OCI-LY7 (cell line): ENCODE results near the gene ZNF277. TPM values are rescaled to one million over a fixed set of nuclear protein-coding genes. Genes with fewer than 3 reads are reported as not detected.

Source experiments
- BruUV-seq: library from RNA; stranded (reverse); fragments of 400-500 nt; replicated peaks from 2 replicates; lab custom pipeline; 2021; lab: Mats Ljungman, UMichigan
- CTCF ChIA-PET: fragments of 300-600 bp; sonication (Branson Sonifier 250); formaldehyde crosslinking; loops from one replicate; lab custom pipeline; 2022; ENCODE audit warnings: antibody characterized with exemption; ENCODE audit not compliant: unreplicated experiment; lab: Charles Lee
- POLR2A ChIA-PET: fragments of 300-600 bp; sonication (Branson Sonifier 250); formaldehyde crosslinking; loops from one replicate; lab custom pipeline; 2022; ENCODE audit warnings: antibody characterized with exemption; lab: Charles Lee
- DNase-seq: peaks from one replicate; pipeline ENCODE4 v3.0.0-alpha.2; 2015; ENCODE audit warnings: low spot score
- H2AFZ ChIP-seq: fragments of 200-600 bp; sonication (generic), shearing (Covaris generic); 2 replicates; pipeline ENCODE4 v1.6.1; 2014; ENCODE audit warnings: mild to moderate bottlenecking, antibody characterized with exemption, low read length, moderate library complexity
- H3K27ac ChIP-seq: fragments of 200-600 bp; sonication (generic); 2 replicates; pipeline ENCODE4 v1.5.1; 2014; ENCODE audit warnings: mixed run types, low read depth, mild to moderate bottlenecking, moderate library complexity, low read length, inconsistent platforms; ENCODE audit not compliant: poor library complexity, severe bottlenecking
- H3K36me3 ChIP-seq: fragments of 200-600 bp; sonication (generic); 2 replicates; pipeline ENCODE4 v1.6.1; 2014; ENCODE audit warnings: mild to moderate bottlenecking, antibody characterized with exemption, low read length, moderate library complexity, mixed read lengths; ENCODE audit not compliant: insufficient read depth
- H3K4me1 ChIP-seq: fragments of 200-600 bp; sonication (generic); 2 replicates; pipeline ENCODE4 v1.5.1; 2014; ENCODE audit warnings: mild to moderate bottlenecking, low read length; ENCODE audit not compliant: insufficient read depth, poor library complexity, severe bottlenecking
- H3K4me2 ChIP-seq: fragments of 200-600 bp; sonication (generic); 2 replicates; pipeline ENCODE4 v1.6.1; 2014; ENCODE audit warnings: mild to moderate bottlenecking, low read length
- H3K4me3 ChIP-seq: fragments of 200-600 bp; sonication (generic); 2 replicates; pipeline ENCODE4 v1.5.1; 2014; ENCODE audit warnings: mild to moderate bottlenecking, low read depth, low read length; ENCODE audit not compliant: poor library complexity, severe bottlenecking
- H3K79me2 ChIP-seq: fragments of 200-600 bp; sonication (generic); 2 replicates; pipeline ENCODE4 v1.6.1; 2016; ENCODE audit warnings: low read depth, mild to moderate bottlenecking, low read length, moderate library complexity, mixed read lengths; ENCODE audit not compliant: insufficient read depth
- H3K9me2 ChIP-seq: fragments of 200-600 bp; sonication (generic); 2 replicates; pipeline ENCODE4 v1.6.1; 2016; ENCODE audit warnings: mild to moderate bottlenecking, low read length, mixed read lengths; ENCODE audit not compliant: insufficient read depth
- H3K9me3 ChIP-seq: fragments of 200-600 bp; sonication (generic); 2 replicates; pipeline ENCODE4 v1.6.1; 2014; ENCODE audit warnings: mild to moderate bottlenecking, mixed run types, low read length, mixed read lengths
- H4K20me1 ChIP-seq: fragments of 200-600 bp; sonication (generic); 2 replicates; pipeline ENCODE4 v1.6.1; 2014; ENCODE audit warnings: mild to moderate bottlenecking, antibody characterized with exemption, low read length, moderate library complexity, mixed read lengths; ENCODE audit not compliant: insufficient read depth
- EZH2phosphoT487 ChIP-seq: fragments of 200-600 bp; sonication (generic); IDR thresholded peaks from 2 replicates; pipeline ENCODE4 v1.6.1; 2018; ENCODE audit warnings: low read depth, borderline replicate concordance, mild to moderate bottlenecking, mixed run types, antibody characterized with exemption, low read length, moderate library complexity, mixed read lengths
- intact Hi-C: fragments of 100-400 bp; cut with micrococcal nuclease; formaldehyde crosslinking; loops from one replicate; pipeline ENCODE4 v1.10.0; 2022; ENCODE audit not compliant: unreplicated experiment
- total RNA-seq, 2 experiments: library from RNA; depleted of rRNA in 1 of 2; stranded (reverse); fragments of >200 nt in 1 of 2; shearing (Covaris generic) in 1 of 2; gene quantifications; 2 replicates each; pipeline ENCODE4 v1.2.3, GENCODE V29; 2014 to 2022
- TF ChIP-seq, protein P1 (sequence below): fragments of 200-600 bp; sonication (generic); conservative IDR thresholded peaks from 2 replicates; pipeline ENCODE4 v1.5.1; 2014; ENCODE audit warnings: mild to moderate bottlenecking, antibody characterized with exemption, low read length, moderate library complexity, mixed read lengths

The ZNF277 gene
- total RNA-seq, 2 experiments from 2014 or later, result 18.1 to 20.5 TPM

- DNase-seq, result no peak
- no peaks in the 10 kb centered on the region for H3K4me1 ChIP-seq
- BruUV-seq, result no TSS peak
- ChIA-PET POLR2A (interaction anchor here (0.6 to 0.7 kb wide), 2 partner anchors 224 to 817 kb away, joined by 3 to 5 read pairs; no protein-coding TSS in a partner anchor), CTCF (no interaction called here)
- no peak overlapping the region for H3K27ac ChIP-seq
- H3K36me3 ChIP-seq, result no peaks in the 10 kb centered on the region
- no peak overlapping the region for H3K4me3 ChIP-seq
- no peaks in the 10 kb centered on the region for H3K79me2 ChIP-seq
- H3K4me2 ChIP-seq, result no peak overlapping the region
- no peaks in the 10 kb centered on the region for H3K9me3 ChIP-seq
- no peaks in the 10 kb centered on the region for H3K9me2 ChIP-seq
- no peaks in the 10 kb centered on the region for H4K20me1 ChIP-seq
- intact Hi-C loops, result no loop called here
- TF ChIP-seq, protein P1, sequence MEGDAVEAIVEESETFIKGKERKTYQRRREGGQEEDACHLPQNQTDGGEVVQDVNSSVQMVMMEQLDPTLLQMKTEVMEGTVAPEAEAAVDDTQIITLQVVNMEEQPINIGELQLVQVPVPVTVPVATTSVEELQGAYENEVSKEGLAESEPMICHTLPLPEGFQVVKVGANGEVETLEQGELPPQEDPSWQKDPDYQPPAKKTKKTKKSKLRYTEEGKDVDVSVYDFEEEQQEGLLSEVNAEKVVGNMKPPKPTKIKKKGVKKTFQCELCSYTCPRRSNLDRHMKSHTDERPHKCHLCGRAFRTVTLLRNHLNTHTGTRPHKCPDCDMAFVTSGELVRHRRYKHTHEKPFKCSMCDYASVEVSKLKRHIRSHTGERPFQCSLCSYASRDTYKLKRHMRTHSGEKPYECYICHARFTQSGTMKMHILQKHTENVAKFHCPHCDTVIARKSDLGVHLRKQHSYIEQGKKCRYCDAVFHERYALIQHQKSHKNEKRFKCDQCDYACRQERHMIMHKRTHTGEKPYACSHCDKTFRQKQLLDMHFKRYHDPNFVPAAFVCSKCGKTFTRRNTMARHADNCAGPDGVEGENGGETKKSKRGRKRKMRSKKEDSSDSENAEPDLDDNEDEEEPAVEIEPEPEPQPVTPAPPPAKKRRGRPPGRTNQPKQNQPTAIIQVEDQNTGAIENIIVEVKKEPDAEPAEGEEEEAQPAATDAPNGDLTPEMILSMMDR, result no peak
- TF ChIP-seq EZH2phosphoT487, result no peak
- no peak overlapping the region for H2AFZ ChIP-seq
Observed at GRCh38 chr7:112192236-112193154, 14.0 kb upstream of the ZNF277 start.

DNA sequence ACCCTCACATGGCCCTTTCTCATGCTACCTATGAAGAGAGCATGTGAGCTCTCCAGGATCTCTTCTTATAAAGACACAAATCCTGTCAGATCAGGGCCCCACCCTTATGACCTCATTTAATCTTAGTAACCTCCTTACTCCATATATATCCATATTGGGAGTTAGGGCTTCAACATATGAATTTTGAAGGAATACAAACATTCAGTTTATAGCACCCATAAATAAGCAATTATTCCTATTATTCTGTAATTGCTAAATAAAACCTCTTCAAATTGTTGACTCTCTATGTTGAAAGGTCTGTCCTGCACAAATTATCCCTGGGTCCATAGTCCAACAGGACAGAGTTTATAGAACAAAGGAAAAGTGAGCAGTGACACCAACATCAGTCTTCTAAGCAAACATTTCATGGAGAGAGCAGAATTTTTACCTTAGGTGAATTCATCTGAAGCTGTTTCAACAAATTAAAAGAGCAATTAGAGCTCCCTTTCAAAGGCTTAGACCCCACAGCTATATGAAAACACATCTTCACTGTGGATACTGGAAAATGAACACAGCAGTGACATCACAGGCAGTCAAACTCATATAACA lies 12.5 kb upstream of the ZNF277 start:
- Histone ChIP-seq H2AFZ (no peak overlapping the region), H3K9me2 (no peaks in the 10 kb centered on the region), H3K4me3 (no peak overlapping the region), H3K36me3 (no peaks in the 10 kb centered on the region), H3K27ac (no peak overlapping the region), H3K4me1 (no peaks in the 10 kb centered on the region), H3K9me3 (no peaks in the 10 kb centered on the region), H3K79me2 (no peaks in the 10 kb centered on the region), H3K4me2 (no peak overlapping the region), H4K20me1 (no peaks in the 10 kb centered on the region)
- no peak for TF ChIP-seq EZH2phosphoT487
- TF ChIP-seq, protein P1, result no peak
- intact Hi-C loops, result no loop called here
- ChIA-PET POLR2A (interaction anchor here (0.6 to 0.7 kb wide), 3 partner anchors 44 to 779 kb away, joined by 3 read pairs; no protein-coding TSS in a partner anchor), CTCF (no interaction called here)
- no TSS peak for BruUV-seq
- no peak for DNase-seq

DNA sequence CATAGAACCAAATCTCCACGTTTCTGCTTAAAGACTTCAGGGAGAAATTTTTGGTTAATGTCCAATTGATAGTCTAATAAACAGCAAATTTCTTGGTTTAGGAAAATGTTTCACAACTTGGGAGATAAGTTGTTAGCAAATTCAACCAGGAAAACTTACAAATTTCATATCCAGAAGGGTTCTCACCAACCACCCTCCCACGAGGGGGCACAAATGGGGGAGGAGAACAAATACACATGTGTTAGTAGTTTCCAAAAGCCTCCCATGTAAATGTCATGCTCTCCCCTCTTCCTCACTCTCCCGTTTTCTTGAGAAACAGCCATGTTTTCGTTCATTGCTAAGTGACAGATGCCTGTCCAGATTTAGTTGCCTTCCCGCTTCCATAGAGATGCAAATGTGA lies 10.8 kb upstream of the ZNF277 start:
- no peak overlapping the region for H3K27ac ChIP-seq
- DNase-seq, result no peak
- no TSS peak for BruUV-seq
- H3K9me2 ChIP-seq, result no peaks in the 10 kb centered on the region
- H3K36me3 ChIP-seq, result no peaks in the 10 kb centered on the region
- no peaks in the 10 kb centered on the region for H3K9me3 ChIP-seq
- H3K4me2 ChIP-seq, result no peak overlapping the region
- intact Hi-C loops, result no loop called here
- ChIA-PET CTCF (no interaction called here), POLR2A (interaction anchor here (0.6 to 1.0 kb wide), 2 partner anchors 84 to 179 kb away, joined by 3 read pairs; no protein-coding TSS in a partner anchor)
- no peak overlapping the region for H2AFZ ChIP-seq
- H3K79me2 ChIP-seq, result no peaks in the 10 kb centered on the region
- TF ChIP-seq, protein P1, result no peak
- no peak for TF ChIP-seq EZH2phosphoT487
- H3K4me1 ChIP-seq, result no peaks in the 10 kb centered on the region
- no peak overlapping the region for H3K4me3 ChIP-seq
- no peaks in the 10 kb centered on the region for H4K20me1 ChIP-seq
